Activated CD4-positive, alpha-beta memory T cell treated with anti-CD3 and anti-CD28 coated beads for 36 hours (primary cell): ENCODE results near the gene E2F2. TPM values are rescaled to one million over a fixed set of nuclear protein-coding genes. Genes with fewer than 3 reads are reported as not detected.
A peak's percentile ranks its signal among the peaks of the same experiment; 100 is the strongest.

ENCODE experiments used
- CTCF ChIA-PET: fragments of 350-600 bp; sonication (Branson Sonifier 250); formaldehyde crosslinking; loops from one replicate; lab custom pipeline; 2021; ENCODE audit warnings: antibody characterized with exemption, inconsistent platforms; lab: Charles Lee
- POLR2A ChIA-PET: fragments of 350-600 bp; sonication (Branson Sonifier 250); formaldehyde crosslinking; loops from one replicate; lab custom pipeline; 2021; ENCODE audit warnings: antibody characterized with exemption; lab: Charles Lee
- DNase-seq: peaks from one replicate; pipeline ENCODE4 v3.0.0-alpha.2; 2020
- H3K27ac Mint-ChIP-seq: one replicate; pipeline ENCODE4 v1.8.0; 2021; ENCODE audit warnings: mixed read lengths
- H3K27me3 Mint-ChIP-seq: one replicate; pipeline ENCODE4 v1.8.0; 2021; ENCODE audit warnings: mixed read lengths
- H3K36me3 Mint-ChIP-seq: one replicate; pipeline ENCODE4 v1.8.0; 2021; ENCODE audit warnings: mixed read lengths
- H3K4me1 Mint-ChIP-seq: one replicate; pipeline ENCODE4 v1.8.0; 2021; ENCODE audit warnings: low read depth, mixed read lengths
- H3K4me3 Mint-ChIP-seq: one replicate; pipeline ENCODE4 v1.8.0; 2021; ENCODE audit warnings: mild to moderate bottlenecking, mixed read lengths
- H3K9me3 Mint-ChIP-seq: one replicate; pipeline ENCODE4 v1.8.0; 2021; ENCODE audit warnings: mixed read lengths
- intact Hi-C: fragments of 100-400 bp; cut with micrococcal nuclease; formaldehyde crosslinking; loops from one replicate; pipeline ENCODE4 v1.15.1; 2023
- total RNA-seq, 2 experiments: library from RNA; stranded (reverse); gene quantifications; one replicate each; pipeline ENCODE4 v1.2.3, GENCODE V29; 2021

E2F2 gene
- total RNA-seq, 2 experiments from 2014 or later: 22.1 to 26.3 TPM

GRCh38 chr1:23561813-23562100 is 30.7 kb upstream of the E2F2 start:
- no peak overlapping the region for H3K27ac Mint-ChIP-seq
- peaks cover 30% of the 10 kb centered on the region for H3K4me1 Mint-ChIP-seq
- H3K4me3 Mint-ChIP-seq: no peak overlapping the region
- no peaks in the 10 kb centered on the region for H3K9me3 Mint-ChIP-seq
- no peak for DNase-seq
- H3K36me3 Mint-ChIP-seq: peaks cover 13% of the 10 kb centered on the region
- ChIA-PET CTCF (interaction anchor here (23.7 kb wide), 1 partner anchor 74 kb away, joined by 913 read pairs; no protein-coding TSS in a partner anchor), POLR2A (no interaction called here)
- intact Hi-C loops: no loop called here
- peaks cover 5% of the 10 kb centered on the region for H3K27me3 Mint-ChIP-seq

DNA sequence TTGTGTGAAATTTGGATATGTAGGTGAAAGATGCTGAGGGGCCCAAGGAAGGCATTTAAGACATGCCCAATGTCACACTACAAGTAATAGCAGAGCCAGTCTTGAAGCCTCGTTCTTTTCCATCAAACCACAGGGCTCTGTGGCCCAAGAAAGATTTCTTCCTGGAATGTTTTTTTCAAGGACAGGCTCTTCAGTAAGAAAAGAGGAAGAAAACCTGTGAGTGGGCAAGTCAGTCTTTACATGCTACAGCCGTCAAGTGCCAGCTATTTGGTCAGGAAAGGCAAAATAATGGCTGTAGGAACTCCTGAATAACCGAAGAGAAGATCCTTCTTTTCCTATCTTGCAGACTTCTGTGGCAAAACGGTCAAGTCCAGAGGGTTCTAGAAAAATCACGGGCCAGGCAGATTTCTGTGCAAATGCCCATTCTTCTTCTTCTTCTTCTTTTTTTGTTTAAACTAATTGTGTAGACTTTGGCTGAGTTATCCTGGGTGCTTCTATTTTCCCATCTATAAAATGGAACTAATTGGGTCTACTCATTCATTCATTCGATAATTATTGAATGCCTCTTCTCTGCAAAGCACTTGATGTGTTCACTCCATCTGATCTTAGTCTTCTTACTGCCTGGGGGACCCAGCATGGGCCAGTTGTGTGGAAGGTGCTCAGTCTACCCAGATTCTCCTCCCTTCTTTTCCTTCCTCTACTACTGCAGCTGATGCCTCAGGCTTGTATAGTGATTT is 30.2 kb upstream of the E2F2 start:
- peaks cover 13% of the 10 kb centered on the region for H3K36me3 Mint-ChIP-seq
- POLR2A ChIA-PET: no interaction called here
- H3K9me3 Mint-ChIP-seq: no peaks in the 10 kb centered on the region
- DNase-seq: no peak
- H3K4me1 Mint-ChIP-seq: peaks cover 35% of the 10 kb centered on the region
- H3K4me3 Mint-ChIP-seq: no peak overlapping the region
- intact Hi-C loops: no loop called here
- CTCF ChIA-PET: interaction anchor here (23.7 kb wide), 1 partner anchor 74 kb away, joined by 913 read pairs; no protein-coding TSS in a partner anchor
- peaks cover 3% of the 10 kb centered on the region for H3K27me3 Mint-ChIP-seq
- H3K27ac Mint-ChIP-seq: no peak overlapping the region

DNA sequence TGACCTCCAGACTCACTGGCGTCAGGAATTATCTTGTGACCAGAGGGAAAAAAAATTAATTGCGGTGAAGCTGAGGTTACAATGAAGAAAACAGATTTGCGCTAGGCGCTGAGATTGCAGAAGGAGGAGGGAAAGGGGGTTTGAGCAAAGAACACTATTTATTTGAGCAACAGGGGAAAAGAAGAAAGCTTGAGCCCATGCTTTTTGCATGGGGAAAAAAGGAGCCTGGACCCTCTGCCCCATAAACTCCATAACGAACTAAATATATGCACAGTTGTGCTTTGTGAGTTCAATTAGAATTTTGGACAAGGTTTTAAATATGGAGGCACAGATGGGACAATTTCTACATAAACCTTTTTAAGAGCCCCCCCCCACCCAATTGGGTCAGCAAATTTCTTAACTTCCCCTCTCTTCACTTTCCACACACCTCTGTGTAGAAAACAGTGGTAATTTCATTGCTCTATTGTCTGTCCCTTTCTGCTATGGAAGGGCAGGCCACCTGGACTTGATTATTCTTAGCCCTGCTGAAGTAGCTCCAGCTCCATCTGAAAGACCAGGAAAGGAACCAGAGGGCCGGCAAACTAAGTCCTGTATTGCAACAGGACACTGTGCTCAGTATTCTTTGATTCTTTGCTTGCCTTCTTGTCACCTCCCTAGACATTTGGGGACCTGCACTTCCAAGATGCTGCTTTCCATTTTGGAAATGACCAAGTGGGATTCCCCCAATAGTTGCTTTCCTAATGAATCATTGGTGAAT is 29.1 kb upstream of the E2F2 start:
- H3K4me3 Mint-ChIP-seq: peak overlapping the region; percentile 91
- no peaks in the 10 kb centered on the region for H3K27me3 Mint-ChIP-seq
- H3K4me1 Mint-ChIP-seq: peaks cover 46% of the 10 kb centered on the region
- peaks cover 13% of the 10 kb centered on the region for H3K36me3 Mint-ChIP-seq
- POLR2A ChIA-PET: interaction anchor here (0.7 to 2.7 kb wide), 9 partner anchors 8 to 131 kb away, joined by 3 to 16 read pairs (median 6); partner anchors contain the start of gene RPL11
- peak overlapping the region; percentile 73 for H3K27ac Mint-ChIP-seq
- no peaks in the 10 kb centered on the region for H3K9me3 Mint-ChIP-seq
- CTCF ChIA-PET: interaction anchor here (0.6 to 23.7 kb wide), 8 partner anchors 8 to 209 kb away, joined by 3 to 913 read pairs (median 6); no protein-coding TSS in a partner anchor
- intact Hi-C loops: loop anchor here (1.0 to 2.0 kb wide), 5 partner anchors 17 to 191 kb away; partner anchors contain the start of gene ZNF436
- DNase-seq: no peak

DNA sequence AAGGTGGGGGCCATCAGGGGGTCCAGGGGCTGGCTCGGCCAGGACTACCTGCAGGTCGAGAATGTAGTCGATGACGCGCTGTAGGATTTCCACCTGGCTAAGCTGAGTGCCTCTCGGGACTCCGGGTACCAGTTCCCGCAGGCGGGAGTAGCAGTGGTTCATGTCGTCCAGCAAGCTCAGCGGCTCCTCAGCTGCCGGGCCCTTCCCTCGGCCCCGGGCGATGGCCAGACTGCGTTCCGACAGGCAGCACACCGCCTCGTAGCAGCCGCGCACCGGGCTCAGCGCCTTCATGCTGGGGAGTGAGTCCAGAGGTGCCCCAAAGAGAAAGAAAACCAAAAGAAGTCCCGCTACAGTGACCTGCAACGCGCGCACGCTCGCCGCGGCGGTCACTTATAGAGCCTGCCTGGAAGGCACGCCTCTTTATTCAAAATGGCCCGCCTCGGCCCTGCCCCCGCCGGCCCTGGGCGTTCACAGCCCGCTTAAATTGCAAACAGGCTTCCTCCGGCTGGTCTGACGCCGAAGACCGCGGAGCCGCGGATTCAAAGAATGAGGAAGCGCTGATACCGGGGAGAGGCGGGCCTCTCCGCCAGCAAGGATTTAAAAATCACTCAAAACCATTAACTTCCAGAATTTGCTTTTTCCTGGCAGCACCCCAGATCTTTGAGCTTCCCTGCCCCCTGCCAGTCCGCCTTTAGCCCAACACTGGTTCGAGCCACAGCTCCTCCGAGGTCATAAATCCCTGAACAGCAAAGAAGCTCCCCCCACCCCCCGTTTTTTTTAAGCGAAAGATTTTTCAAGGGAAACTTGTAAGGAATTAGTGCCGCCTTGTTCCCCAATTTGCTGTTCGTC is 28.3 kb upstream of the E2F2 start, which contains the start of gene ID3:
Gene ID3, minus strand, starts transcription at position 366 of the 849 bp plus-strand sequence. Its CDS starts 75 bp downstream, at position 291.
- intact Hi-C loops: loop anchor here (1.0 to 2.0 kb wide), 5 partner anchors 18 to 191 kb away; partner anchors contain the start of gene ZNF436
- ChIA-PET POLR2A (interaction anchor here (0.7 to 2.7 kb wide), 11 partner anchors 9 to 132 kb away, joined by 3 to 16 read pairs (median 6); partner anchors contain the start of gene RPL11), CTCF (interaction anchor here (0.6 to 23.7 kb wide), 11 partner anchors 9 to 208 kb away, joined by 3 to 913 read pairs (median 6); partner anchors contain the start of gene E2F2)
- H3K9me3 Mint-ChIP-seq: no peaks in the 10 kb centered on the region
- H3K4me3 Mint-ChIP-seq: peak within 1 kb of the TSS; percentile 91
- H3K4me1 Mint-ChIP-seq: peaks cover 49% of the 10 kb centered on the region
- peak within 1 kb of the TSS; percentile 73 for H3K27ac Mint-ChIP-seq
- peak; percentile 95 for DNase-seq
- no peaks in the 10 kb centered on the region for H3K27me3 Mint-ChIP-seq
- peaks cover 13% of the 10 kb centered on the region for H3K36me3 Mint-ChIP-seq

GRCh38 chr1:23558872-23559135 is 27.8 kb upstream of the E2F2 start:
- CTCF ChIA-PET: interaction anchor here (1.1 to 23.7 kb wide), 10 partner anchors 14 to 133 kb away, joined by 3 to 913 read pairs (median 6); partner anchors contain the start of genes E2F2 and RPL11
- Mint-ChIP-seq H3K4me1 (peaks cover 55% of the 10 kb centered on the region), H3K27ac (peak overlapping the region; percentile 73), H3K9me3 (no peaks in the 10 kb centered on the region), H3K27me3 (no peaks in the 10 kb centered on the region), H3K4me3 (peak overlapping the region; percentile 91), H3K36me3 (peaks cover 13% of the 10 kb centered on the region)
- intact Hi-C loops: loop anchor here (1.0 to 2.0 kb wide), 5 partner anchors 18 to 190 kb away; partner anchors contain the start of gene ZNF436
- POLR2A ChIA-PET: interaction anchor here (1.4 to 2.7 kb wide), 8 partner anchors 9 to 133 kb away, joined by 5 to 16 read pairs (median 7); partner anchors contain the start of gene RPL11
- peak; percentile 35 for DNase-seq

GRCh38 chr1:23558140-23558871 is 27.3 kb upstream of the E2F2 start:
- POLR2A ChIA-PET: interaction anchor here (1.0 to 2.7 kb wide), 11 partner anchors 10 to 133 kb away, joined by 3 to 16 read pairs (median 6); partner anchors contain the start of gene RPL11
- Mint-ChIP-seq H3K9me3 (no peaks in the 10 kb centered on the region), H3K36me3 (peaks cover 13% of the 10 kb centered on the region), H3K4me3 (peak overlapping the region; percentile 91), H3K4me1 (peaks cover 58% of the 10 kb centered on the region), H3K27me3 (no peaks in the 10 kb centered on the region), H3K27ac (peak overlapping the region; percentile 73)
- intact Hi-C loops: loop anchor here (2.0 kb wide), 3 partner anchors 60 to 190 kb away; partner anchors contain the start of gene ZNF436
- DNase-seq: peak; percentile 66
- CTCF ChIA-PET: interaction anchor here (0.6 to 23.7 kb wide), 13 partner anchors 8 to 134 kb away, joined by 3 to 913 read pairs (median 5); partner anchors contain the start of genes E2F2 and RPL11

DNA sequence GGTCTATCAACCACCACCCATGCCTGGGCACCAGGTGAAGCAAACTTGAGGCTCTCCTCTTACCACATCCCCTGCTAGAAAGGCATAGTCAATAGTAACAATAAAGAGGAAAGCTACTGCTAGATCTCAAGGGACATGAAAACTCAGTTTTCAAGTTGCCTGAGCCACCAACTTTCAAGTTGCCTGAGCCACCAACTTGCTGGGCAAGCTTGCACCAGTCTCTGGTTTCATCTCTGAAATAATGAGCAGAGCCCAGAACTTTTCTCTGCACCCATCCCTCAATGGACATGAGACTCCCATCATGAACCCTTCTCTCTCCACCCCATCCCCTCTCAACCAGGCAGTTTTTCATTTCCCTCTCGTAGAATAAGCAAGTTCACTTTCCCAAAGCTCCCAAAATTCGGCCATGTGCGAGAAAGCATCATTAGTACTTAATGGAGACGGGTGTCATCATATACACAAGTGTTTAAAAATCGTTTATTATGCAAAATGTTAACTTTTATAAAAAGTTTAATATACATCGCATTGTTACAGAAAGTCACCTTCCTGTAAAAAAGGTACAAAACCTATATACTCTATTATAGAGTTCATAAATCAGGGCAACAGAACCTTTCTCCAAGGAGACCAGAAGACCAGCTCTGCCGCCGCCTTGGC is 26.6 kb upstream of the E2F2 start:
- H3K27me3 Mint-ChIP-seq: no peaks in the 10 kb centered on the region

DNA sequence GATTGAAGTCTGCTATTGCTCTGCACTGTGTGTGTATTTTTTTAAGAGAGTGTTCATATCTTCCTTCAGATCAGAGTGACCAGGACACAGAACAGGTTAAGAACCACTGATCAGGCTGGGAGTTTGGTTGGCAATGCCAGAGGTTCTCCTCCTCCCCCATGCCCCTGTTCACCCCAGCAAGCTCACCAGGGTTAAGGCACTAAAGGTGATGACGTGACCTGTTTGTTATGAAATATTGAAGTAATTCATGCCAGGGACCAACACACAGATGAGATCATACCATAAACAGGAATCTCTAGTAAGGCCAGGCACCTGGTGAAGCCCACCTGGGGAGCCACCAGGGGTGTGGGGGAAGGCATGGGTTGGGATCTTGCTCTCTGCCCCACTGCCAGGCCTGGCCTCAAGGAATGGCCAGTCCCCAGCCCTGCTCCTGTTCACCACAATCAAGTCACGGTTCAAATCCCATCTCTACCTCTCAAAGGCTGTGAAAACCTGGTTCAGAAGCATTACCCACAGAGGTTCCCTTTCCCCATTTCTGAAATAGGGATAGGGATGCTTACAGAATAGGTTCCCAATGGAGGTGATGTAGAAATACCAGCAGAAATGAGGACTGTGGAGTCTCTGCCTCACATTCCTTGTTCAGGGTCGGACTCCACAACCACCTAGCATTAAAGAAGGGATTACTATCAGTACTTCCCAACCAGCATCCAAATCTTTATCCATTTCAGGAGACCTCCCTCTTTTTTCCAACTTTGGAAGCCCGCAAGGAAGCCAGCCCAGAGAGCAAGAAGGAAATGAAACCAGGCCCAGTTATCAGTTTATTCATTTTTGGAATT is 25.8 kb upstream of the E2F2 start:
- intact Hi-C loops: loop anchor here (2.0 kb wide), 1 partner anchor 24 kb away; no protein-coding TSS in a partner anchor
- CTCF ChIA-PET: interaction anchor here (1.0 to 23.7 kb wide), 6 partner anchors 16 to 79 kb away, joined by 3 to 913 read pairs (median 8); no protein-coding TSS in a partner anchor
- peak overlapping the region; percentile 91 for H3K4me3 Mint-ChIP-seq
- peaks cover 53% of the 10 kb centered on the region for H3K4me1 Mint-ChIP-seq
- peak overlapping the region; percentile 73 for H3K27ac Mint-ChIP-seq
- POLR2A ChIA-PET: interaction anchor here (1.0 to 2.2 kb wide), 3 partner anchors 64 to 81 kb away, joined by 3 to 12 read pairs (median 3); no protein-coding TSS in a partner anchor
- H3K27me3 Mint-ChIP-seq: no peaks in the 10 kb centered on the region
- DNase-seq: no peak
- H3K36me3 Mint-ChIP-seq: peaks cover 13% of the 10 kb centered on the region
- H3K9me3 Mint-ChIP-seq: no peaks in the 10 kb centered on the region

More for the DNA sequence above, 26.6 kb upstream of the E2F2 start:
- H3K36me3 Mint-ChIP-seq: peaks cover 13% of the 10 kb centered on the region
- peak overlapping the region; percentile 91 for H3K4me3 Mint-ChIP-seq
- intact Hi-C loops: loop anchor here (2.0 kb wide), 4 partner anchors 25 to 189 kb away; partner anchors contain the start of gene ZNF436
- H3K4me1 Mint-ChIP-seq: peaks cover 58% of the 10 kb centered on the region
- no peaks in the 10 kb centered on the region for H3K9me3 Mint-ChIP-seq
- ChIA-PET CTCF (interaction anchor here (0.9 to 23.7 kb wide), 9 partner anchors 13 to 134 kb away, joined by 3 to 913 read pairs (median 5); partner anchors contain the start of genes E2F2 and RPL11), POLR2A (interaction anchor here (1.0 to 2.7 kb wide), 6 partner anchors 25 to 80 kb away, joined by 3 to 8 read pairs (median 3); no protein-coding TSS in a partner anchor)
- H3K27ac Mint-ChIP-seq: peak overlapping the region; percentile 73
- no peak for DNase-seq

- Mint-ChIP-seq H3K9me3 (no peaks in the 10 kb centered on the region), H3K4me3 (no peak overlapping the region), H3K36me3 (peaks cover 13% of the 10 kb centered on the region), H3K27me3 (no peaks in the 10 kb centered on the region), H3K27ac (peak overlapping the region; percentile 73), H3K4me1 (peaks cover 53% of the 10 kb centered on the region)
- no peak for DNase-seq
- POLR2A ChIA-PET: interaction anchor here (1.8 to 2.2 kb wide), 2 partner anchors 21 to 64 kb away, joined by 7 to 12 read pairs; no protein-coding TSS in a partner anchor
- CTCF ChIA-PET: interaction anchor here (0.9 to 23.7 kb wide), 10 partner anchors 11 to 136 kb away, joined by 3 to 913 read pairs (median 8); partner anchors contain the start of gene RPL11
- intact Hi-C loops: loop anchor here (2.0 kb wide), 1 partner anchor 23 kb away; no protein-coding TSS in a partner anchor
These were observed 25.1 kb upstream of the E2F2 start for GRCh38 chr1:23555986-23556634.
